A549 (cell line): ENCODE measurements around the gene ZBP1.

Source experiments
- BHLHE40 ChIP-seq: IDR thresholded peaks from 2 replicates; pipeline ENCODE4 v1.6.1; 2012; ENCODE audit warnings: low read depth, low read length, inconsistent platforms
- EP300 ChIP-seq, 2 experiments: fragments of >200 bp; sonication (Bioruptor Twin); formaldehyde crosslinking; IDR thresholded peaks; 2 replicates in 1 of 2; 3 replicates in 1 of 2; pipeline ENCODE4 v1.6.1; 2016 to 2017
- KDM5A ChIP-seq: fragments of 200-600 bp; sonication (generic); IDR thresholded peaks from 2 replicates; pipeline ENCODE4 v1.6.1; 2016; ENCODE audit warnings: antibody characterized with exemption, mild to moderate bottlenecking
- MAX ChIP-seq: IDR thresholded peaks from 2 replicates; pipeline ENCODE4 v1.6.1; 2012
- POLR2A ChIP-seq: IDR thresholded peaks from 2 replicates; pipeline ENCODE4 v1.6.1; 2012; ENCODE audit warnings: mild to moderate bottlenecking, low read length
- RARB ChIP-seq: fragments of 250-450 bp; sonication (Bioruptor Pico); IDR thresholded peaks from 2 replicates; pipeline ENCODE4 v1.8.0; 2021; ENCODE audit warnings: mild to moderate bottlenecking, moderate library complexity
- SMC3 ChIP-seq: fragments of >200 bp; sonication (Bioruptor Twin); formaldehyde crosslinking; IDR thresholded peaks from 3 replicates; pipeline ENCODE4 v1.6.1; 2018; ENCODE audit warnings: inconsistent platforms
- TF ChIP-seq, protein P1 (sequence below): fragments of >200 bp; sonication (Bioruptor Twin); formaldehyde crosslinking; IDR thresholded peaks from 3 replicates; pipeline ENCODE4 v1.5.1; 2016

- TF ChIP-seq, protein P1, sequence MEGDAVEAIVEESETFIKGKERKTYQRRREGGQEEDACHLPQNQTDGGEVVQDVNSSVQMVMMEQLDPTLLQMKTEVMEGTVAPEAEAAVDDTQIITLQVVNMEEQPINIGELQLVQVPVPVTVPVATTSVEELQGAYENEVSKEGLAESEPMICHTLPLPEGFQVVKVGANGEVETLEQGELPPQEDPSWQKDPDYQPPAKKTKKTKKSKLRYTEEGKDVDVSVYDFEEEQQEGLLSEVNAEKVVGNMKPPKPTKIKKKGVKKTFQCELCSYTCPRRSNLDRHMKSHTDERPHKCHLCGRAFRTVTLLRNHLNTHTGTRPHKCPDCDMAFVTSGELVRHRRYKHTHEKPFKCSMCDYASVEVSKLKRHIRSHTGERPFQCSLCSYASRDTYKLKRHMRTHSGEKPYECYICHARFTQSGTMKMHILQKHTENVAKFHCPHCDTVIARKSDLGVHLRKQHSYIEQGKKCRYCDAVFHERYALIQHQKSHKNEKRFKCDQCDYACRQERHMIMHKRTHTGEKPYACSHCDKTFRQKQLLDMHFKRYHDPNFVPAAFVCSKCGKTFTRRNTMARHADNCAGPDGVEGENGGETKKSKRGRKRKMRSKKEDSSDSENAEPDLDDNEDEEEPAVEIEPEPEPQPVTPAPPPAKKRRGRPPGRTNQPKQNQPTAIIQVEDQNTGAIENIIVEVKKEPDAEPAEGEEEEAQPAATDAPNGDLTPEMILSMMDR = no peak
- TF ChIP-seq POLR2A = no peak
- TF ChIP-seq EP300 (IDR thresholded peaks at IDR 0.05) = no peak
- TF ChIP-seq SMC3 = no peak
- no peak for TF ChIP-seq RARB (CRISPR knock-in tag)
- no peak for TF ChIP-seq KDM5A
- no peak for TF ChIP-seq MAX
- no peak for TF ChIP-seq BHLHE40
Measured at GRCh38 chr20:57649617-57650015, 29.4 kb upstream of the ZBP1 start.
